Measurements from ENCODE around the gene CIB4.

Gene CIB4

DNA sequence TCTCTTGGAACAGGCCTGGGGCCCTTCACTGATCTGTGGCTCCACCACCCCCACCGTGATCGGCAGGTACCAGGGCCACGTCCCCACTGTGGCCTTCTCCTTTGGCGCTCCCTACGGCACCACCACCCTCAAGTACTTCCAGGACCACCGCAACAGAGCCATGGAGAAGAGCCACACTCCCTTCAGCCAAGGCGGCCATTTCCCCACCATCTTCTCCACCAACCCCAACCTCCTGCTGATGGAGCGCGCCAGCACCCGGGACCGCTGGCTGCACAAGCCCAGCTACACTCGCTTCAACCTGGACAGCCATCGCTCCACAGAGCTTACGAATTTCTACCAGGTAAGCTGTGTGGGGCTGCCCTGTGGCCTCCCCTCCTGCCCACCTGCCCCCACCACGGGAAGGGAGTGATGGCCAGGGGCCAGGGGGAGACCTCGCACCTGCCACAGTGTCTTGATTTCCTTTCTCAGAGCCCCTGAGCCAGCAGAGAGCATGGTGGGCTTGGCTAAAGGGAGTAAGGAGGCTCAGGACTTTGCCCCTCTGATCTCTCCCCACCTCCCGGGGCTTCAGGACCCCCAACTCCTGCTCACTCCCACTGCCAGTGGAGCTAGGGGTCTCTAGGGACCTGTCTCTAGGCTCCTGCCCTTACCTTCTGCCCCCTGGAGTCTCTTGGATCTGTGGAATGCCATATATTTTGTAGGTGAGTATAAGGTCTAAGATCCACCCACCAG is 65.2 kb downstream of the CIB4 start:
- no peak for TF ChIP-seq CTCF (IDR thresholded peaks at IDR 0.05)
- Histone ChIP-seq H3K27me3 (peaks cover 0 to 42% of the 10 kb centered on the region in 2 donors), H3K27ac (no peak overlapping the region), H3K4me3 (no peak overlapping the region), H3K4me1 (no peaks in the 10 kb centered on the region), H3K9me3 (no peaks in the 10 kb centered on the region), H3K36me3 (no peaks in the 10 kb centered on the region)
- intact Hi-C loops (cut with DNase I; ENCODE audit: low total_unique reads), result no loop called here
- DNase-seq, result peak in 1 of 2 donors; percentile 40

DNA sequence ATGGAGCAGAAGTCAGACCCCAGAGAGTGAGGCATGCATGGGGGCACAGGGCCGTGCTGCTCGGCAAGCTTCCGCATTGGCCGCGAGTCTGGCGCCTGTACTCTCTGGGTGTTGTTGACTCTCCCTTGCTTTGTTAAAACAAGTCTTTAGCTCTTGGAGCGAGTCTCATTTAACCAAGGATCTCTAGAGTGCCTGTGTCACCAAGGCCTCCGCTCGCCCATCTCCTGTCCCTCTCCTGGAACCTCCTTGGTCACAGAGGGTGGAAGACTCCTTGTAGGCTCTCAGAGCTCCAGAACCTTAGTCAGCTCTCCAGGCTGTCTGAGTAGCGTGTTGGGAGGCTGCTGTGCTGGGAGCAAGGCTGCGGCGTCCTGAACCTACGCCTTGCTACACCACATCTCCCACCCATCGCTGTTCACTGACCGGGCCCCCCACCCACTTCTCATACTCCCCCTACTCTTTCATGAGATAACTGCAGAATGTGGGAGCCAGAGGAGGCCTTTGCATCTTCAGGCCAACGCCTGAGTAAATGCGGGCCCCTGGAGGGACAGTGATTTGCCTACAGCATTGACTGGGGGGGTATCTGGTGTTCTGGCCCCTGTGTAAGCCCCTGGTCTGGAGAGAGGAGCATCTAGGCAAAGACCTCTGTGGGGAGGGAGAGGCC is 66.1 kb downstream of the CIB4 start:
- Histone ChIP-seq H3K27ac (no peak overlapping the region), H3K4me1 (no peaks in the 10 kb centered on the region), H3K4me3 (no peak overlapping the region), H3K36me3 (no peaks in the 10 kb centered on the region), H3K9me3 (no peaks in the 10 kb centered on the region), H3K27me3 (peaks cover 0 to 49% of the 10 kb centered on the region in 2 donors)
- no peak for TF ChIP-seq CTCF (IDR thresholded peaks at IDR 0.05)
- intact Hi-C loops (cut with DNase I; ENCODE audit: low total_unique reads), result no loop called here
- DNase-seq, result peak in 1 of 2 donors; percentile 48

GRCh38 chr2:26574066-26574899 is 66.9 kb downstream of the CIB4 start:
- Histone ChIP-seq H3K27me3 (peaks cover 0 to 48% of the 10 kb centered on the region in 2 donors), H3K4me3 (no peak overlapping the region), H3K36me3 (no peaks in the 10 kb centered on the region), H3K4me1 (no peaks in the 10 kb centered on the region), H3K9me3 (no peaks in the 10 kb centered on the region), H3K27ac (no peak overlapping the region)
- no peak for TF ChIP-seq CTCF (IDR thresholded peaks at IDR 0.05)
- DNase-seq, result peak in 1 of 2 donors; percentile 41
- intact Hi-C loops (cut with DNase I; ENCODE audit: low total_unique reads), result no loop called here

GRCh38 chr2:26573241-26573925 is 67.8 kb downstream of the CIB4 start:
- Histone ChIP-seq H3K4me3 (no peak overlapping the region), H3K27ac (no peak overlapping the region), H3K27me3 (peaks cover 0 to 48% of the 10 kb centered on the region in 2 donors), H3K9me3 (no peaks in the 10 kb centered on the region), H3K36me3 (no peaks in the 10 kb centered on the region), H3K4me1 (no peaks in the 10 kb centered on the region)
- DNase-seq, result peak in 1 of 2 donors; percentile 44
- TF ChIP-seq CTCF (IDR thresholded peaks at IDR 0.05), result no peak
- intact Hi-C loops (cut with DNase I; ENCODE audit: low total_unique reads), result no loop called here

DNA sequence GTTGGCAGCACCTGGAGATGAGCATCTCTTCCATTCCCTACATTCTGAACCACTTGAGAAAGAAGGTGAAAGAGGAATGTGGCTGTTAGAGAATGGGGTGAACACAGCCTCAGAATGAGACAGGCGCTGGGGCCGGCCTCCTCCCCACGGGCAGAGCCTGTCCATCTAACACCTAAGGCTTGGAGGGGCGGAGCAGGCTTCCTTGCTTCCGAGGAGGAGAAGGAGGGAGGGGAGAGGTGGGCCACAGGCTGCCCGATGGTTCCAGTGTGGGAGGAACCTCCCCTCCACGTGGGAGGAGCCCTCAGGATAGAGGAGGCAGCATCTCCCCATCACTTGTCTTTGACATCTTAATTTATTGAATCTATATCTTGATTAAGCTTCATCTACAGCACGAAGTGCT is 68.6 kb downstream of the CIB4 start:
- H3K36me3 ChIP-seq, result no peaks in the 10 kb centered on the region
- H3K27me3 ChIP-seq, result peaks cover 0 to 52% of the 10 kb centered on the region in 2 donors
- intact Hi-C loops (cut with DNase I; ENCODE audit: low total_unique reads), result no loop called here
- no peak overlapping the region for H3K4me3 ChIP-seq
- H3K4me1 ChIP-seq, result no peaks in the 10 kb centered on the region
- peak in 1 of 2 donors; percentile 40 for DNase-seq
- no peak overlapping the region for H3K27ac ChIP-seq
- no peak for TF ChIP-seq CTCF (IDR thresholded peaks at IDR 0.05)
- H3K9me3 ChIP-seq, result no peaks in the 10 kb centered on the region

Data from tibial artery (tissue), 4 donors.